Suprapubic skin (tissue), 3 donors: ENCODE results near the gene GLIS2.
"Not testable (repeated sequence)": the region's sequence is repeated elsewhere in the genome, so short reads cannot be mapped to it uniquely, and the experiment has no call there.

ENCODE experiments used
- POLR2A ChIP-seq, 2 donors: fragments of 450-650 bp; IDR thresholded peaks; one replicate each; pipeline ENCODE4 v1.6.1; 2017; ENCODE audit warnings: antibody characterized with exemption in 2 of 2, mild to moderate bottlenecking in 2 of 2, moderate library complexity in 2 of 2
- TF ChIP-seq, protein P1 (sequence below), 2 donors: fragments of 200-600 bp in 1 of 2; fragments of 450-650 bp in 1 of 2; sonication (generic) in 1 of 2; IDR thresholded peaks; one replicate each; pipeline ENCODE4 v1.5.1; 2016 to 2019; ENCODE audit warnings: antibody characterized with exemption in 2 of 2, mild to moderate bottlenecking in 1 of 2, moderate library complexity in 1 of 2

DNA sequence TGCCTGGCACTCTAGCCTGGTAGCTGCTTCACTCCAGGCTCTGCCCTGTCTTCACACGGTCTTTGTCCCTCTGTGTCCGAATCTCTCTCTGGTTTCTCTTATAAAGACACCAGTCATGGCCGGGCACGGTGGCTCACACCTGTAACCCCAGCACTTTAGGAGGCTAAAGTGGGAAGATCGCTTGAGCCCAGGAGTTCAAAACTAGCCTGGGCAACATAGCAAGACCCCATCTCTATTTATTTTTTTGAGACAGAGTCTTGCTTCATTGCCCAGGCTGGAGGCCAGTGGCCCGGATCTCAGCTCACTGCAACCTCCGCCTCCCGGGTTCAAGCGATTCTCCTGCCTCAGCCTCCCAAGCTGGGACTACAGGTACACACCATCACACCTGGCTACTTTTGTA lies 17.8 kb downstream of the GLIS2 start:
- TF ChIP-seq, protein P1, sequence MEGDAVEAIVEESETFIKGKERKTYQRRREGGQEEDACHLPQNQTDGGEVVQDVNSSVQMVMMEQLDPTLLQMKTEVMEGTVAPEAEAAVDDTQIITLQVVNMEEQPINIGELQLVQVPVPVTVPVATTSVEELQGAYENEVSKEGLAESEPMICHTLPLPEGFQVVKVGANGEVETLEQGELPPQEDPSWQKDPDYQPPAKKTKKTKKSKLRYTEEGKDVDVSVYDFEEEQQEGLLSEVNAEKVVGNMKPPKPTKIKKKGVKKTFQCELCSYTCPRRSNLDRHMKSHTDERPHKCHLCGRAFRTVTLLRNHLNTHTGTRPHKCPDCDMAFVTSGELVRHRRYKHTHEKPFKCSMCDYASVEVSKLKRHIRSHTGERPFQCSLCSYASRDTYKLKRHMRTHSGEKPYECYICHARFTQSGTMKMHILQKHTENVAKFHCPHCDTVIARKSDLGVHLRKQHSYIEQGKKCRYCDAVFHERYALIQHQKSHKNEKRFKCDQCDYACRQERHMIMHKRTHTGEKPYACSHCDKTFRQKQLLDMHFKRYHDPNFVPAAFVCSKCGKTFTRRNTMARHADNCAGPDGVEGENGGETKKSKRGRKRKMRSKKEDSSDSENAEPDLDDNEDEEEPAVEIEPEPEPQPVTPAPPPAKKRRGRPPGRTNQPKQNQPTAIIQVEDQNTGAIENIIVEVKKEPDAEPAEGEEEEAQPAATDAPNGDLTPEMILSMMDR (IDR thresholded peaks at IDR 0.05): not testable (repeated sequence)
- TF ChIP-seq POLR2A (IDR thresholded peaks at IDR 0.05): not testable (repeated sequence)
